ENCODE data around the gene PTPN5. TPM values are rescaled to one million over a fixed set of nuclear protein-coding genes. Genes with fewer than 3 reads are reported as not detected.

Gene PTPN5
- total and polyA plus RNA-seq, 2 donors: 0.09 to 0.46 TPM

DNA sequence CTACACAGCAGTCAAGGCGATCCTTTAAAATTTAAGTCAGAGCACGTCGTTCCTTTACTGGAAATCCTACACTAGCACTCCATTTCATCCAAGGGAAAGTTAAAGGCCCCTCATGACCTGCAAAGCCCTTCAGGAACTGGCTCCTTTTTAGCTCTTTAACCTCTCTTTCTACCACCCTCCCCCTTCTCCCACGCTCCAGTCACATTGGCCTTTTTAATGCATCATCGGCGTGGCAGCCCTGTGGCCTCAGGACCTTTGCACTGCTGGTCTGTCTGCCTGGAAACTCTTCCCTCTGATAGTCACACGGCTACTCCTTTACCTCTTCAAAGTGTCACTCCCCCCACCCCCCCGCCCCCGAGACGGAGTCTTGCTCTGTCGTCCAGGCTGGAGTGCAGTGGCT is 1.2 kb upstream of the PTPN5 start:
- WGBS: 76% methylated on average over 11 of the region's 11 CpGs

DNA sequence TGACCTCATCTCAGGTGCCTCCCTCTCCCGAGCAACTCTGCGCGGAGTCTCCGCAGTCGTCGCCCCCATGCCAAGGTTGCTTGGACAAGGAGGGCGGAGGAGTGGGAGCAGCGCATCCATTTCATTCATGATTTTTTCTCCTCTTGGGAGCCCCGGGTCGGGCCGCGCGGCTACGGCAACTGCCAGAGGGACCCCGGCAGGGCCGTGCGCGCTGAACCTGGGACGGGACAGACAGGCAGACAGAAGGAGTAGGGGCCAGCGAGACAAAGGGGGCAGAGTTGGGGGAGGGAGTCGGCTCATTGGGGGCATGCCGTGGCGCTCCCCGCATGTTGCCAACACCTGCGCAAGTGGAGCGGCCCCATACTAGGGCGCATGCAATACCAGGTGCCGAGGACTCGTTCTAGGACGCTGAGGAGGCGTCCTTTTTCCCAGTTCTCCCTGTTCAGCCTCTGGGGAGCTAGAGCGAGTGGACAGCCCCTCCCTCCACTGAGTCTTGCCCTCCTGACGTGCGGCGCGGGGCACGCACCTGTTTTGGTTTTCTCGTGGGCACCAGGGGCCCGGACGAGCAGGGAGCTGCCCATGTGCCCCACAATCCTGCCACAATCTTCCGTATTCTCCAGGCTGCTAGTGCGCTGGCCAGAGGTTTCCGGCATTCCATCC is 501 bp upstream of the PTPN5 start:
- H3K27me3 ChIP-seq (ENCODE audit: control insufficient read depth in 2 of 2, insufficient read depth in 1 of 2, low read length in 1 of 2): peaks cover 39 to 61% of the 10 kb centered on the region in 2 donors
- no peaks in the 10 kb centered on the region for H3K4me1 ChIP-seq (ENCODE audit: control insufficient read depth in 2 of 2, insufficient read depth in 2 of 2, low read length in 2 of 2)
- H3K36me3 ChIP-seq (ENCODE audit: control insufficient read depth in 2 of 2, insufficient read depth in 2 of 2, low read length in 1 of 2): no peaks in the 10 kb centered on the region
- H3K27ac ChIP-seq (ENCODE audit: low read depth in 1 of 2, low read length in 1 of 2): no peak overlapping the region
- no peak overlapping the region for H3K4me3 ChIP-seq (ENCODE audit: low read length in 2 of 2)
- no peaks in the 10 kb centered on the region for H3K9me3 ChIP-seq (ENCODE audit: control insufficient read depth in 2 of 2, insufficient read depth in 1 of 2, low read length in 1 of 2)
- no peak for DNase-seq (ENCODE audit: low read depth in 6 of 9, low spot score in 9 of 9)
- WGBS: 3% methylated on average over 43 of the region's 43 CpGs

More for the DNA sequence above, 1.2 kb upstream of the PTPN5 start:
- no peak for DNase-seq (ENCODE audit: low read depth in 6 of 9, low spot score in 9 of 9)
- H3K9me3 ChIP-seq (ENCODE audit: control insufficient read depth in 2 of 2, insufficient read depth in 1 of 2, low read length in 1 of 2): no peaks in the 10 kb centered on the region
- peaks cover 40 to 60% of the 10 kb centered on the region in 2 donors for H3K27me3 ChIP-seq (ENCODE audit: control insufficient read depth in 2 of 2, insufficient read depth in 1 of 2, low read length in 1 of 2)
- no peaks in the 10 kb centered on the region for H3K4me1 ChIP-seq (ENCODE audit: control insufficient read depth in 2 of 2, insufficient read depth in 2 of 2, low read length in 2 of 2)
- no peaks in the 10 kb centered on the region for H3K36me3 ChIP-seq (ENCODE audit: control insufficient read depth in 2 of 2, insufficient read depth in 2 of 2, low read length in 1 of 2)
- no peak overlapping the region for H3K4me3 ChIP-seq (ENCODE audit: low read length in 2 of 2)
- no peak overlapping the region for H3K27ac ChIP-seq (ENCODE audit: low read depth in 1 of 2, low read length in 1 of 2)

DNA sequence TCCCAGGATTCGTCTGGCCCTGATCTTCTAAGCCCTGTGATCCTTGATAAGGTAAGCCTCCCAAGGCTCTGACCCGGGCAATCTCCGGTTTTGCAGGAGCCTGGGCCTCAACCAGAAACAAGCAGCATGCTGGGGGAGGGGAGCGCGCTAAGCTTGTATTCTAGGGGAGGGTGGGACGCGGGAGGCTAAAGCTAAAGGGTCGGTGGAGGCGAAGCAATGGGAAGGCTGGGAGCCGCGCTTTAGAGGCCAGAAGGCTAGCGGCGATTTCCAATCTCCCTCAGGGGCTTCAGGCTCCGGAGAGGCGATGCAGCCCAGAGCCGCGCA is 753 bp downstream of the PTPN5 start:
- Histone ChIP-seq H3K27me3 (ENCODE audit: control insufficient read depth in 2 of 2, insufficient read depth in 1 of 2, low read length in 1 of 2) (peaks cover 38 to 61% of the 10 kb centered on the region in 2 donors), H3K4me3 (ENCODE audit: low read length in 2 of 2) (no peak overlapping the region), H3K27ac (ENCODE audit: low read depth in 1 of 2, low read length in 1 of 2) (no peak overlapping the region), H3K4me1 (ENCODE audit: control insufficient read depth in 2 of 2, insufficient read depth in 2 of 2, low read length in 2 of 2) (no peaks in the 10 kb centered on the region), H3K36me3 (ENCODE audit: control insufficient read depth in 2 of 2, insufficient read depth in 2 of 2, low read length in 1 of 2) (no peaks in the 10 kb centered on the region), H3K9me3 (ENCODE audit: control insufficient read depth in 2 of 2, insufficient read depth in 1 of 2, low read length in 1 of 2) (no peaks in the 10 kb centered on the region)
- no peak for DNase-seq (ENCODE audit: low read depth in 6 of 9, low spot score in 9 of 9)
- 10% methylated on average over 17 of the region's 17 CpGs for WGBS

DNA sequence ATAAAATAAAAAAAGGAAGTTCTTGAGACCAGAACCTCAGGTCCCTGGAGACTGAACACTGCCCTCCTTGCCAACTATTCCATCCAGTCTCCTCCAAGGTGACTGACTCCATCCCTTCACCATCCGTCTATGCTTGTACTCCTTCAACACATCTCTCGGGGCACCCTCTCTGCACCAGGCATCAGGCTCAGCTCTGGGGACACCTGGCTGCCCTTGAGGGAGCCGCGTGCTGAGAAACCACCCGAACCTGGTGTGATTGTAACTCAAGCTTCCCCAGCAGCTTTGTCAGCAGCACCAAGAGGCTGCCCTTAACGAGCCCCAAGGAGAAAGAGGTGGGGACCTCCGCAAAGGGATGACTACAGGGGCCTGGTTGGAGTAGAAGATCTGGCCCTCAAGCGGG is 1.7 kb downstream of the PTPN5 start:
- no peaks in the 10 kb centered on the region for H3K9me3 ChIP-seq (ENCODE audit: control insufficient read depth in 2 of 2, insufficient read depth in 1 of 2, low read length in 1 of 2)
- H3K4me3 ChIP-seq (ENCODE audit: low read length in 2 of 2): no peak overlapping the region
- DNase-seq (ENCODE audit: low read depth in 6 of 9, low spot score in 9 of 9): no peak
- H3K36me3 ChIP-seq (ENCODE audit: control insufficient read depth in 2 of 2, insufficient read depth in 2 of 2, low read length in 1 of 2): no peaks in the 10 kb centered on the region
- 76% methylated on average over 8 of the region's 8 CpGs for WGBS
- peaks cover 38 to 60% of the 10 kb centered on the region in 2 donors for H3K27me3 ChIP-seq (ENCODE audit: control insufficient read depth in 2 of 2, insufficient read depth in 1 of 2, low read length in 1 of 2)
- no peak overlapping the region for H3K27ac ChIP-seq (ENCODE audit: low read depth in 1 of 2, low read length in 1 of 2)
- no peaks in the 10 kb centered on the region for H3K4me1 ChIP-seq (ENCODE audit: control insufficient read depth in 2 of 2, insufficient read depth in 2 of 2, low read length in 2 of 2)

DNA sequence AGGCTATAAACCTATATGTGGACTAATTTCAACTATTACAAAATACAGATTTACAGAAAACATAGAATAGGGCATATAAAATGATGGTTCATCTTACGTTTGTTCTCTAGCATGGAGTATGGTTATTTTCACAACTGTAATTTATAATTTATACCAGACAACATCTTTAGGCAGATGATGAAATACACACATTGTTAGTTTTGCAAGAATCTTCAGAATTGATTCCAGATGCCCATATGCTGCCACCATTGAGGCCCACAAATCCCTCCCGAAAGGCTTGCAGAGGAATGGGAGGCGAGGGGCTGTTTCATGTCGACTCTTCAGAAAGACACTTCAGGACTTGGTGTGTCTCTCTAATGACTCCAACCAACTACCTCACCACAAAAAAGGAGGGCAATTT is 6.2 kb downstream of the PTPN5 start:
- Histone ChIP-seq H3K4me3 (ENCODE audit: low read length in 2 of 2) (no peak overlapping the region), H3K27ac (ENCODE audit: low read depth in 1 of 2, low read length in 1 of 2) (no peak overlapping the region), H3K27me3 (ENCODE audit: control insufficient read depth in 2 of 2, insufficient read depth in 1 of 2, low read length in 1 of 2) (peaks cover 8 to 19% of the 10 kb centered on the region in 2 donors), H3K9me3 (ENCODE audit: control insufficient read depth in 2 of 2, insufficient read depth in 1 of 2, low read length in 1 of 2) (no peaks in the 10 kb centered on the region), H3K4me1 (ENCODE audit: control insufficient read depth in 2 of 2, insufficient read depth in 2 of 2, low read length in 2 of 2) (no peaks in the 10 kb centered on the region), H3K36me3 (ENCODE audit: control insufficient read depth in 2 of 2, insufficient read depth in 2 of 2, low read length in 1 of 2) (no peaks in the 10 kb centered on the region)
- WGBS: 95% methylated on average over 4 of the region's 4 CpGs
- no peak for DNase-seq (ENCODE audit: low read depth in 6 of 9, low spot score in 9 of 9)

DNA sequence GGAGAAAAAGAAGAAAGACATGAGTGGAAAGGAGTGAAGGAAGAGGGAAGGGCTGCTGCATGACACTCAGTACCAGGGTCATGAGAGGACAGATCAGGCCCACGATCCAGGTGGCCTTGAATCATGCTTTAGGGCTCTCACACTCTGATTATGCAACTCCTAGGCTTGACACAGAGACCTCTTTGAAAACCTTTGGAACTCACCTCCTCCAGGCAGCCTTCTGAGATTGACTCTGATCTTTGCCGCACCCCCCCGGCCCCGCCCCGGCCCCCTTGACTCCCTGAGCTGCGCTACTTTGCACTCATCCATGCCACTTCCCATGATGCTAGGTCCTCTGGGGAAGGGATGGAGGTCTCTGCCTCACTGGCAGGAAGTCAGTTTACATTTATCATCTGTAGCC is 10.7 kb downstream of the PTPN5 start:
- no peaks in the 10 kb centered on the region for H3K4me1 ChIP-seq (ENCODE audit: control insufficient read depth in 2 of 2, insufficient read depth in 2 of 2, low read length in 2 of 2)
- H3K27ac ChIP-seq (ENCODE audit: low read depth in 1 of 2, low read length in 1 of 2): no peak overlapping the region
- H3K27me3 ChIP-seq (ENCODE audit: control insufficient read depth in 2 of 2, insufficient read depth in 1 of 2, low read length in 1 of 2): no peaks in the 10 kb centered on the region
- H3K9me3 ChIP-seq (ENCODE audit: control insufficient read depth in 2 of 2, insufficient read depth in 1 of 2, low read length in 1 of 2): no peaks in the 10 kb centered on the region
- DNase-seq (ENCODE audit: low read depth in 6 of 9, low spot score in 9 of 9): no peak
- H3K36me3 ChIP-seq (ENCODE audit: control insufficient read depth in 2 of 2, insufficient read depth in 2 of 2, low read length in 1 of 2): no peaks in the 10 kb centered on the region
- WGBS: 96% methylated on average over 6 of the region's 6 CpGs
- H3K4me3 ChIP-seq (ENCODE audit: low read length in 2 of 2): no peak overlapping the region

DNA sequence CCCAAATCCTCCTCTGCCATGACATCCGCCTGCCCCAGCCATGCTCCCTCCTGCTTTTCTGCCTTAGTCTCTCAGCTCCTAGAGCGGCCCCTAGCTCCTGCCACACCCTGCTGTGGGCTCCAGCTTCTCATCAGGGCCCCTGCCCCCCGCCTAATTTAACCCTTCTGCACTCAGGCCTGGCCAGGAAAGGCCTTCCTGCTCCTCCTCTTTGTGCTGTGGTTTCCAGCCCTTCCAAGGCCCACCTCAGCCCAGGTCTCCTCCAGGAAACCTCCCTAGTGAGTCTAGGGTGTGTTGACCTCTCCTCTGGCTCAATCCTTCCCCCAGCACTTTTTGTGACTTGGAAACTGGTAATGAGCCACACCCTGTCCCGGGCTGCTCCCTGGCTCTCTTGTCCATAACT is 11.3 kb downstream of the PTPN5 start:
- H3K27me3 ChIP-seq (ENCODE audit: control insufficient read depth in 2 of 2, insufficient read depth in 1 of 2, low read length in 1 of 2): peaks cover 0 to 2% of the 10 kb centered on the region in 2 donors
- H3K9me3 ChIP-seq (ENCODE audit: control insufficient read depth in 2 of 2, insufficient read depth in 1 of 2, low read length in 1 of 2): no peaks in the 10 kb centered on the region
- no peak for DNase-seq (ENCODE audit: low read depth in 6 of 9, low spot score in 9 of 9)
- H3K36me3 ChIP-seq (ENCODE audit: control insufficient read depth in 2 of 2, insufficient read depth in 2 of 2, low read length in 1 of 2): no peaks in the 10 kb centered on the region
- 91% methylated on average over 4 of the region's 4 CpGs for WGBS
- H3K4me3 ChIP-seq (ENCODE audit: low read length in 2 of 2): no peak overlapping the region
- no peak overlapping the region for H3K27ac ChIP-seq (ENCODE audit: low read depth in 1 of 2, low read length in 1 of 2)
- H3K4me1 ChIP-seq (ENCODE audit: control insufficient read depth in 2 of 2, insufficient read depth in 2 of 2, low read length in 2 of 2): no peaks in the 10 kb centered on the region

DNA sequence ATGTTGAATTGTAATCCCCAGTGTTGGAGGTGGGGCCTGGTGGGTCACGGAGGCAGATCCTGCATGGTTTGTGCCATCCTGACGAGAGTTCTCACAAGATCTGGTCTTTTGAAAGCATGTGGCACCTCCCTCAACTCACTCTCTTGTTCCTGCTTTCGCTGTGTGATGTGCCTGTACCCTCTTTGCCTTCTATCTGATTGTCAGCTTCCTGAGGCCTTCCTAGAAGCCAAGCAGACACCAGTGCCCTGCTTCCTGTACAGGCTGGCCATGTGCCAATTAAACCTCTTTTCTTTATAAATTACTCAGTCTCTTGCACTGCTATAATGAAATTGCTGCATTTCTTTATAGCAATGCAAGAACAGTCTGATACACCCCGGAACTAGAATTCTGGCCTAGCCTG is 13.1 kb downstream of the PTPN5 start:
- Histone ChIP-seq H3K27me3 (ENCODE audit: control insufficient read depth in 2 of 2, insufficient read depth in 1 of 2, low read length in 1 of 2) (peaks cover 0 to 4% of the 10 kb centered on the region in 2 donors), H3K9me3 (ENCODE audit: control insufficient read depth in 2 of 2, insufficient read depth in 1 of 2, low read length in 1 of 2) (no peaks in the 10 kb centered on the region), H3K4me1 (ENCODE audit: control insufficient read depth in 2 of 2, insufficient read depth in 2 of 2, low read length in 2 of 2) (no peaks in the 10 kb centered on the region), H3K4me3 (ENCODE audit: low read length in 2 of 2) (no peak overlapping the region), H3K27ac (ENCODE audit: low read depth in 1 of 2, low read length in 1 of 2) (no peak overlapping the region), H3K36me3 (ENCODE audit: control insufficient read depth in 2 of 2, insufficient read depth in 2 of 2, low read length in 1 of 2) (no peaks in the 10 kb centered on the region)
- no peak for DNase-seq (ENCODE audit: low read depth in 6 of 9, low spot score in 9 of 9)
- 89% methylated on average over 4 of the region's 4 CpGs for WGBS

DNA sequence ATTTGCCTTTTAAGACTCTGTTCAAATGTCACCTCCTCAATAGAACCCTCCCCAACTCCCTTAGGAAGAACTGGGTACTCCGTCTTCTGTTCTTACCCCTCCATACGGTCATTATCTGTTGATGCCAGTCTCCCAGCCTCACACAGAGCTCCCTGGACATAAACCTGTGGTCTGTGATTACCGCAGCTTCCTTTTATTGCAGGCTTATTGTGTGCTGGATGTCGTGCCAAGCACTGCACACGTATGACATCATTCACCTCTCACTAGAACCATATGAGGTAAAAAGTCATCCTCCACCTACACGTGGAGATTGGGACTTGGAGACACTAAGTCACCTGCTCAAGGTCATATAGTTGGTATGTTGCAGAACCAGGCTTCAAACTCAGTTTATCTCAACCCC is 15.3 kb downstream of the PTPN5 start:
- DNase-seq (ENCODE audit: low read depth in 6 of 9, low spot score in 9 of 9): no peak
- WGBS: 85% methylated on average over 6 of the region's 6 CpGs

More for the DNA sequence above, 15.3 kb downstream of the PTPN5 start:
- Histone ChIP-seq H3K27me3 (ENCODE audit: control insufficient read depth in 2 of 2, insufficient read depth in 1 of 2, low read length in 1 of 2) (peaks cover 0 to 7% of the 10 kb centered on the region in 2 donors), H3K4me1 (ENCODE audit: control insufficient read depth in 2 of 2, insufficient read depth in 2 of 2, low read length in 2 of 2) (no peaks in the 10 kb centered on the region), H3K36me3 (ENCODE audit: control insufficient read depth in 2 of 2, insufficient read depth in 2 of 2, low read length in 1 of 2) (no peaks in the 10 kb centered on the region), H3K9me3 (ENCODE audit: control insufficient read depth in 2 of 2, insufficient read depth in 1 of 2, low read length in 1 of 2) (no peaks in the 10 kb centered on the region), H3K27ac (ENCODE audit: low read depth in 1 of 2, low read length in 1 of 2) (no peak overlapping the region), H3K4me3 (ENCODE audit: low read length in 2 of 2) (no peak overlapping the region)
